22Rv1 (cell line): Measurements from ENCODE around the gene AFDN.

Experiments
- ZFX ChIP-seq: fragments of 450-650 bp; IDR thresholded peaks from 2 replicates; pipeline ENCODE4 v1.6.1; 2017; ENCODE audit warnings: antibody characterized with exemption, borderline replicate concordance
- TF ChIP-seq, protein P1 (sequence below): fragments of 450-650 bp; IDR thresholded peaks from 2 replicates; pipeline ENCODE4 v1.5.1; 2017; ENCODE audit warnings: mild to moderate bottlenecking

DNA sequence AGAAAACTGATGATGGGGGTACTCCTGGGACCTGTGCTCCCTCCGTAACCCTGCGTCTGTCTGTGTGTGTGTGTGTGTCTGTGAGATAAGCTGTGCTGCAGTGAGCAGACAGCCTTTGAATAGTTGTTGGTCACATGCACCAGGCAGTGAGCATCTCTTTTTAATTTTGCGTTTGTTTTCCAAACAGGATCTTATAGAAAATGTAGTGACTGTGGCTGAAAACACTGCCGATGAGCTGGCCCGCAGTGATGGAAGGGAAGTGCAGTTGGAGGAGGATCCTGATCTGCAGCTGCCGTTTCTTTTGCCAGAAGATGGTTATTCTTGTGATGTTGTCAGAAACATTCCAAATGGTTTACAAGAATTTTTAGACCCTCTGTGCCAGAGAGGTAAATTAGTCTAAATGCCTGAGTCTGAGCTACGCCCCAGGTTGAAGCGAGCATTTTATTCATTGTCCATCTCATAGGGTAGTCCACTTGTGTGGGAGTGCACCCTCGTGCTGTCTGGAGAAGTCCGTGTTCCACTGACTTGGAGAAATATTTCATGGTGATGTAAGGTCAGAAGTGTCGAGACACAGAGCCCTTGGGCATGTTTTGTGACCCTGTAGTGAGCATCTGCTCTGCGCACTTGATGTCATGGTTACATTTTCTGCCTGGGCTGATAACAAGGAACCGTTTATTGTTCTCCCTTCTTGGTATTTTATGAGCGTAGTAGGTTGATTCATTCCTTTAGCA, 92.0 kb downstream of the AFDN start:
- TF ChIP-seq, protein P1, sequence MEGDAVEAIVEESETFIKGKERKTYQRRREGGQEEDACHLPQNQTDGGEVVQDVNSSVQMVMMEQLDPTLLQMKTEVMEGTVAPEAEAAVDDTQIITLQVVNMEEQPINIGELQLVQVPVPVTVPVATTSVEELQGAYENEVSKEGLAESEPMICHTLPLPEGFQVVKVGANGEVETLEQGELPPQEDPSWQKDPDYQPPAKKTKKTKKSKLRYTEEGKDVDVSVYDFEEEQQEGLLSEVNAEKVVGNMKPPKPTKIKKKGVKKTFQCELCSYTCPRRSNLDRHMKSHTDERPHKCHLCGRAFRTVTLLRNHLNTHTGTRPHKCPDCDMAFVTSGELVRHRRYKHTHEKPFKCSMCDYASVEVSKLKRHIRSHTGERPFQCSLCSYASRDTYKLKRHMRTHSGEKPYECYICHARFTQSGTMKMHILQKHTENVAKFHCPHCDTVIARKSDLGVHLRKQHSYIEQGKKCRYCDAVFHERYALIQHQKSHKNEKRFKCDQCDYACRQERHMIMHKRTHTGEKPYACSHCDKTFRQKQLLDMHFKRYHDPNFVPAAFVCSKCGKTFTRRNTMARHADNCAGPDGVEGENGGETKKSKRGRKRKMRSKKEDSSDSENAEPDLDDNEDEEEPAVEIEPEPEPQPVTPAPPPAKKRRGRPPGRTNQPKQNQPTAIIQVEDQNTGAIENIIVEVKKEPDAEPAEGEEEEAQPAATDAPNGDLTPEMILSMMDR, result no peak
- no peak for TF ChIP-seq ZFX
